Iris pigment epithelial cell (primary cell): ENCODE measurements around the gene C16orf95.
"Not testable (repeated sequence)": the region's sequence is repeated elsewhere in the genome, so short reads cannot be mapped to it uniquely, and the experiment has no call there.

Experiments
- DNase-seq: peaks from one replicate; pipeline ENCODE4 v3.0.0-alpha.2; 2011; ENCODE audit warnings: low read depth

Gene C16orf95, protein sequence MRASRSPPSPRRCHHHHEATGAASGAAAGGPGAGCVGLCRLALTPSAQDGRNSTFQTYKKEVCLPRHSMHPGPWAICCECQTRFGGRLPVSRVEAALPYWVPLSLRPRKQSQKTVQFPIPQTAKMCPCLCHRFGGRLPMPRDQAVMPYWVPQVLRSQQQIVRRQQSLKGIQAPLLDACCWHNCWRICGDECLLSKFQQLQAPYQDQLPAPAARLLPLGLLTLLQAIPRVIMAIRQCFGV

DNA sequence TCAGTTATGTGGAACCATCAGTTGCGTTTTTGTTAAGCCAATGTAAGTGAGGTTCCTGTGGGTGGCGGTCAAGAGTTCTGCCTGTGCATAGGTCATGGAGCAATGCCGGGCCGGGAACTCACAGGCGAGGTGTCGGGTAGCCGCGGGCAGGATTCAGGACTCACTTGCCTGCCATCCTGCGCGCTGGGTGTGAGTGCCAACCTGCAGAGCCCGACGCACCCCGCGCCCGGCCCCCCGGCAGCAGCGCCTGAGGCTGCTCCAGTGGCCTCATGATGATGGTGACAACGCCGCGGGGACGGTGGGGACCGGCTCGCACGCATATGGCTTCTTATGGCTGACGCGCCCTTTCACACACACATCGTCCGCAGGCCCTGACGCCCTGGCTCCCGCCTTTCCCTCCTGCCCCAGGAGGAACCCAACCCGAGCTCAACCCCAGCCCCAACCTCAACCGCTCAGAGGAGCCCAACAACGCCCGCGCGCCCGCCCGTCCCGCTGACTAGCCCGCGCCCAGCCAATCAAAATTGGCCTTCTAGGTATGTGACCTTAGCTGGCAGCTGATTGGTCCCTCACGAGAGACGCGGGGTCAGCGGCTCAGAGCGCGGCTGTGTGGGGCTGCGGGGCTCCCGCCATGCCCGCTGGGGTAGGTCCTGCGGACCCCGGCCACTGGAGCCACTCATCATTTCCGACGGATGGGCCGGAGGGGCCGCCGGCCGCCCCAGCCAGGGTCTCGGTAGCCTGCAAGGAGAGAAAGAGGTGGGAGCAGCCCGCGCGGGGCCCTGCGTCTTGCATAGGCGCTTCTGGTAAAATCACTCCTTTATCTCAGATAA, at the start of gene C16orf95:
Gene C16orf95 (minus strand): TSS at position 470 of the 827 bp plus-strand sequence. CDS start 150 bp downstream, at position 320.
- peak; percentile 92 for DNase-seq

DNA sequence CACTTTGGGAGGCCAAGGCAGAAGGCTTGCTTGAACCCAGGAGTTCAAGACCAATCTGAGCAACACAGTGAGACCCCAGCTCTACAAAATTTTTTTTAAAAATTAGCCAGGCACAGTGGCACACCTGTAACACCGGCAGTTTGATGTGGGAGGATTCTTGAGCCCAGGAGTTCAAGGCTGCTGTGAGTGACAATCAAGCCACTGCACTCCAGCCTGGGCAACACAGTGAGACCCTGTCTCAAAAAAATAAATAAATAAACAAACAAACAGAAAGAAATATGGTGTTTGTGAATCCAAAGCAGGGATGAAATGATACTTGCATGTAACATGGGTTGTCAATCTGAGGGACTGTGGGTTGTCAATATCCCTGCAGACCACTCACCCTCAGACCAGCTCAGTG, 49.7 kb upstream of the C16orf95 start:
- DNase-seq, result no peak

DNA sequence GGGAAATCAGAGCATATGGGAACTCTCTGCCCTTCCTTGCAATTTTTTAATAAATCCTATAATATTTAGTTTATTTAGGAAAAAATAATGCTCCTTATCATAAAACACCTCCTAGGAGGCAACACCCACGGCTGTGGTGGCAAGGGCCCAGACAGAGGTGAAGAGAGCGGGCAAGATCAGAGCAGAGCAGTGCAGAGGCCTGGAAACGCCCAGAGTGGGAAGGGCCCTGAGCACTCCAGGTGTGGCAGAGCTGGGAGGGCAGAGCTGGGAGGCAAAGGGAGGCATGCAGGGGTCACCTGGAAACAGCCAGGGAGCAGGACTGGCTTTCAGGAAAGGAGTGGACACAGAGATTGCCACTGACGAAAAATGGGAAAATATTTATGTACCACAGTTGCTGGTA, 49.1 kb upstream of the C16orf95 start:
- no peak for DNase-seq

DNA sequence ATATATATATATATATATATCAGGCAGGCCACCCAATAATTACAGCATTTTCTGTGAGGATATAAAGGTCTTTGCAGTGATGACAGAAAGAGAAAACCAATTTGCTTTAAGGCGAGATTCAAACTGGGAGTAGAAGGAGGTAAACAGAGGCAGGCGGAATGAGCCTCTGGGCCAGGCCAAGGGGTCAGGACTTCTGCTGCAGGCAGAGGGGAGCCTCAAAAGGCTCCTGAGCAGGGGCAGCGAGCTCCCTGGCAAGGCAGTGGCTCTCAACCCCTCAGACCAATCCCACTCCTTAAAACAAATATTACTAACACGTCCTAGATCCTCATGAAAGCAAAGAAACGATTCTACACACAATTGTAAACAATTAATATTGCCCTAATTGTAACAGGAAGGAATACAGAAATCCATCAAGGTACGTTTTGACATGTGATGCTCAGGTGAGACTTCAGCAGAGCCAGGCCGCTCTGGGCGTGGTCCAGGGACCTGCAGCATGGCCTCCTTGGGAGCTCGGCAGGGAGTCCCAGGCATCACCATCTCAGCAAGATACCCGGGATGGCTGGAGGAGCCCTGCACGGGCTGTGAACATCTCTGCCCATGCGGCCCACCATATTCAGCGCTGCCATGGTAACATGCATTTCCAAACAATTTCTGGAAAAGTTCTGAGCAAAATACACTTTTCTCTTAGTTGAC, 48.0 kb upstream of the C16orf95 start:
- no peak for DNase-seq

DNA sequence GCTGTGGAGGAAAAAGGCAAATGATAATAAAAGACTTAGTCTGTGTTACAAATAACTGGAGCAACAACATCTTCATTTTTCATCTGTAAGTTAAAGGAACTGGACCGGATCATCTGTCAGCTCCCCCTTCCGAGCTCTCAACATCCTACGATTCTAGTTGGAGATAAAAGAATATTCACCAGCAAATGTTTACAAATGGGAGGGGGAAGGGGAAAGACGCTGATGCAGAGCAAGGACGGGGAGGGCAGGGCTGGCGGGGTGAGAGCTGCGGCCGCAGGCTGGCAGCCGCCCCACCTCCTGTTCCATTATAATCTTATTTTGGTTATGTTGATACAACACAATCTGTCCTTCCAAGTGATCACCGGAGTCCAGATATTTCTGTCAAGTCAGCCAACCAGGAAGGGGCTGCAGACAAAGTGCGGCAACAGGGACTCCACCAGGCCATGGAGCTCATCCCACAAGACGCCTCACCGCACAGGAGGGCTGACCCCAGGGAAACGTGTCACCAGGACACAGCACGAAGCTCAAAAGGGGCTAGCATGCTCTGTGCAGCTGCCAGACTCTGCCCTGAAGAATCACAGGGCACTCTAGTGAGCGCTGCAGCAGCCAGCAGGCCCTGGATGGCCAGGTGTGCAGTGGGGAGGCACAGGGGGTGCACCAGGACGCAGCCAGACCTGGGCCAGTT, 46.7 kb upstream of the C16orf95 start:
- DNase-seq, result peak; percentile 55

DNA sequence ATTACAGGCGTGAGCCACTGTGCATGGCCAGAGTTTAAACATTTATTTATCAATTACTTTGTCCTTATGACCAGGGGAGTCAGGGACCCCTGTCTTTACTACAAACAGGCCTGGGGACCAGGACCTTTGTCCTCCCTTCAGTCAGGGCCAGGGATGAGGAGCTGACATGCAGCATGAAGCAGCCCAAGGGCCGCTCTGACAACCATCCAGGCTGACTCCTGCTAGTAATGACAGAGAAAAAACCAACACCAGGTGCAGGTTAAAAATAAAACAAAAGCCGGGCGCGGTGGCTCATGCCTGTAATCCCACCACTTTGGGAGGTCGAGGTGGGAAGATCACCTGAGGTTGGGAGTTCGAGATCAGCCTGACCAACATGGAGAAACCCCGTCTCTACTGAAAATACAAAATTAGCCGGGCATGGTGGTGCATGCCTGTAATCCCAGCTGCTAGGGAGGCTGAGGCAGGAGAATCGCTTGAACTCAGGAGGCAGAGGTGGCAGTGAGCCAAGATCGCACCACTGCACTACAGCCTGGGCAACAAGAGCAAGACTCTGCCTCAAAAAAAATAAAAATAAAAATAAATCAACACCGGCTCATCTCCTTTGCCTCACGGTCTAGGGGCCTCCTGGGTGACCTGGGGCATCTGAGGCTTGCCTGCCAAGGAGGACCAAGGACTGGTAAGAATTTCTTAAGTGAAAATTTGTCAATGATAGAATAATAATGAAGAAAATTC, 45.8 kb upstream of the C16orf95 start:
- DNase-seq, result not testable (repeated sequence)

DNA sequence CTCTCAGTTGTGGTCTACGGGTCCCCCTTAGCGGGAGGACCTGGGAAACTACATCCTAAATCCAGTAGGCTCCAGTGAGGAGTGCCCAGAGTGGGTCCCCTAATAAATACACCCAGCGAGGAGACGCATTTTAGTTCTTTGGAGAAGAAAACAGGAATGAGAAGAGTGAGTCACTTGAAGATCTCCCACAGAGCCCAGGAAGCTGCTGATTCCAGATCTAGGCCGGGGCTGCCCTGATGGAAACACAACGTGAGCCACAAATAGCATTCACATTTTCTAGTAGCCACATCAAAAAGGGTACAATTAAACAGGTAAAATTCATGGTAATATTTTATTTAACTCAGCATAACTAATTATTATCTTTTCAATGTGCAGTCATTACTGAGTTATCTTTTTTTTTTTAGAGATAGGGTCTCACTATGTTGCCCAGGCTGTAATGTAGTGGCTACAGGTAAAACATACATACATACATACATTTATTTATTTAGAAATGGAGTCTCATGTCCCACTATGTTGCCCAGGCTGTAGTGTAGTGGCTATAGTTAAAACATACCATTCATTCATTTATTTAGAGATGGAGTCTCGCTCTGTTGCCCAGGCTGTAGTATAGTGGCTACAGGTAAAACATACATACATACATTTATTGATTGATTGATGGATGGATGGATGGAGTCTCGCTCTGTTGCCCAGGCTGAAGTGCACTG, 44.9 kb upstream of the C16orf95 start:
- DNase-seq, result peak; percentile 65

DNA sequence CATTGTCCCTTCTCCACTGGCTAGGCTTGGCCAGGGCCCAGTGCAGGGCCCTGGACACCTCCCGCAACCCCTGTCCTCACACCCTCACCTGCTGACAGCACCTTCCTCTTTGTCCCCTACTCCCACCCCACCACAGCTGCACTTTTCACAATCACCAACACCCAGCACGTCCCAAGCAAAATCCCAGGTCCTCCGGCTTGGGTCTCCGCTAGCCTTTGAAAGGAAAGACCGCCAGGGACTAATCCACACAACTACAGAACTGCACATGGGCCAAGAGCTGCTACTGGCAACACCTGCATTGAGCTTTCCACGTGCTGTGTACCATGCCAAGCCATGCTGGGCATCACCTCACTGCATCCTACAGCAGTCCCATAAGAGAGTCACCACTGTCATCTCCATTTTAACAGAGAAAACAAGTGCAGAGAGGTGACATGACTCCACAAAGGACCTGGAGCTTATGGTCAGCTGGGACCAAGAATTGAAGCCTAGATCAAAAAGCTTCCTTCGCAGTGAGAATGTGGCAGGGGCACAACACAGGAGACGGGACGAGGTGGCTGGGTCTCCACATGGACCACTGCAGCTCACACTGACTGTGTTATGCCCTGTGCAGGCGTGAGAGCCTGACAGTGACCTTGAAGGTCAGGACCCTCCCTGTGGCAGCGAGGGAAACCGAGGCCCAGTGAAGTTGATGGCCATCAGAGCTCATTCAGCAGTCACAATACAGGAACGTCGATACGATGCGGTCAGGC, 43.8 kb upstream of the C16orf95 start:
- no peak for DNase-seq

DNA sequence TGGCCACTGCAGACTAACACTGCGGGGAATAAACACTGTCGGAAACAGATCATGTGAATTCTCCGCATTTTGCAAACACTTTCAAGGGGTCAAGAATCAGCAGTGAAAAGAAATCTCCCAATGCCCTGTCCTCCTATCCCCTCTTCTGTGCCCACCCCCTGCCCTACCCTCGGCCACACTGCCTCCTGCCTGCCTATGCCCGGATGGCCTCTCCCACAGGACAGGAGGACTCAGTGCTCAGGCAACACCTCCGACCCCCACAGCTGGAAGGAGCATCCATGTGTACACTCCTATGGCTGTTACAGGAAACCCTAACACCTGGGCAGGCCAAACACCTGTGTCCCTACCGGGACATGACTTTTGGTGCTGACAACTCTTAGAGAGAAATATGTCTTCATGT, 41.9 kb upstream of the C16orf95 start:
- DNase-seq, result no peak

DNA sequence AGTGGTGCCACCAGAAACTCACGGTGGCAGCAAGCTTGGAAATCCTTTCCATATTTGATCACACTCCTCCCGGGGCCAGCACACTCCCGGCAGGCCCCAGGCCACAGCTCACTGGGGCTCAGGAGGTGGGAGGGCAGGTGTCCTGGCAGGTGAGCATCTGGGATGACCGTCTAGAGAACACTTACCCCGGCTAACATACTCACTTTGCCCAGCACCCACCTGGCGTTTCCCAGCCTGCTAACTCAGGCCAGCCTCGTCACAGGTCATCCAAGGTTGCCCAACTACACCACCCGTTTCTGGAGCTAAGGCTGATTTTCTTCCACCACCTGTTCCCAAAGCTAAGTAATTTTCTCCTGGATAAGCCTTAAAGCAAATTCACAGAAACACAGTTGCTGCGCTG, 41.5 kb upstream of the C16orf95 start:
- DNase-seq, result no peak

DNA sequence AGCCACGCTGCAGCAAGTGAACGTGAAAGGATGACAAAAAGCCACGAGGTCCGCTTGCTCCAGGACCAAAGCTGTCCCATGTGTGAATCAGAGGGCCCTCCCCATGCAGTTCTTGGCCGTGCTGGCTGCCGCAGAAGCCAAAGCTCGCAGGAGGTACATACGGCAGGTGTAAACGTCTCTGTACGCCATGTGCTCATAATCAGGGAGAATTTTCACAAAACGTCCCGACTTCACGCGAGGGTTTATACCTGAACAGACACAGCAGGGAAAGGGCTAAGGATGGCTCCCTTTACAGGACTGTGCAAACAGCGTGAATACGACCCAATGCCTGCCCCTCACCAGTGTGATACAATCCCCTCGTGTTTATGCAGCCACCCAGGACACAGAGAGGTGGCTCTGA, 41.1 kb upstream of the C16orf95 start:
- no peak for DNase-seq

DNA sequence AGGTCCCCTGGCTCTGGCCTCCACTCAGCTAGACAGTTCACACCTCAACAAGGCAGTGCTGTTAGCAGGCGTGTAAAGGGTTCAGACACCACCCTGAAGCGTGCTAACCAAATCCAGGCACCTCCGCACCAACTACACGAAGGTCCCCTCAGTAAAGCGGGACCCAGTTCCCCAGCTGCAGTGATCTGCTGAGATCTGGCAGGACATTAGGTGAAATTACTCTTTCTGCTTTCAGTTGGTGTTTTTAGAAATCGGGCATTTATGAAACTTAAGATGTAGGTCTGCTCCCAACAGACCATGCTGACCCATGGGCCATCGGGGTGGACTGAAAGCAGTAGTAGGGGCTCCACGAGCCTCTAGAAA, 39.3 kb upstream of the C16orf95 start:
- no peak for DNase-seq

DNA sequence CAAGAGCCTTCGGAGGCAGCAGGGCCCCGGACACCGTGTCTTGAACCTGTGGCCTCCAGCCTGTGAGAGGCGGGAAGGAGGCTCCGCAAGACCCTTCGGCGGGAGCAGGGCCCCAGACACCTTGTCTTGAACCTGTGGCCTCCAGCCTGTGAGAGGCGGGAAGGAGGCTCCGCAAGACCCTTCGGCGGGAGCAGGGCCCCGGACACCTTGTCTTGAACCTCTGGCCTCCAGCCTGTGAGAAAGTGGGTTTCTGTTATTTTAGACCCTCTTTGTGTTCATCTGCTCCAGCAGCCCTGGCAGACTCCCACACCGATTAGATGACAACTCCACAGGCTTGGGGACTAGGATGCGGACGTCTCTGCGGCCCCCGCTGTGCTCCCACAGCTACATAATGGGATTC, 36.4 kb upstream of the C16orf95 start:
- no peak for DNase-seq

DNA sequence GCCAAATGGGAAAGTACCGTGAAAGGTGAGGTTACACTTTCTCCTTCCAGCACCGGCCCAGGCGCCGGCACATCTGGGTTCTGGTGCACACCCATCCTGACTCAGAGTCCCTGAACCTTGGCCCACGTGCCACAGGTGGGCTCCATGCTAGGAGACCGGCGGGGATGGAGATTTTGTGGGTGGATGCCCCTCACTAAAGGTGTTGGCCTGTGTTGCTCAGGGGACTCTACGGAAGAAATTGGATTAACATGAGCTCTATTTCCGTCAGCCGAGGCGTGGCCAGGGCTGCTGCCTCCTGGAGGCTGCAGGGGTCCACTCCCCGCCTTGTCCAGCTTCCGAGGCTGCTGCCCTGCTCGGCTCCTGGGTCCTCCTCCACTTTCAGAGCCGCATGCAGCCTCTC, 35.6 kb upstream of the C16orf95 start:
- DNase-seq, result no peak

DNA sequence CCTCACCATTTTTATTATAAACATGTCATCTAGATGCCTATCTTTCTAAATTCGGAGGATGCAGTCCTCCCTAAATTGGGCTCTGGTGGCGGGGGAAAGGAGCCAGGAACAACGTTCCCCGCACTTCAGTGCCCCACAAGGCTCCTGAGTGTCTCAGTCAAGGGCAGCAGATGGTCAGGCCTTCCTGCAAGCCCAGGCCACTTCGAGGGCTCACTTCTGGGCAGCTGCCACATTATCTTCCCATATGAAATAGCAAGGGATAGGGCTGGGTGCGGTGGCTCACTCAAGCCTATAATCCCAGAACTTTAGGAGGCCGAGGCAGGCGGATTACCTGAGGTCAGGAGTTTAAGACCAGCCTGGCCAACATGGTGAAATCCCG, 34.1 kb upstream of the C16orf95 start:
- no peak for DNase-seq

DNA sequence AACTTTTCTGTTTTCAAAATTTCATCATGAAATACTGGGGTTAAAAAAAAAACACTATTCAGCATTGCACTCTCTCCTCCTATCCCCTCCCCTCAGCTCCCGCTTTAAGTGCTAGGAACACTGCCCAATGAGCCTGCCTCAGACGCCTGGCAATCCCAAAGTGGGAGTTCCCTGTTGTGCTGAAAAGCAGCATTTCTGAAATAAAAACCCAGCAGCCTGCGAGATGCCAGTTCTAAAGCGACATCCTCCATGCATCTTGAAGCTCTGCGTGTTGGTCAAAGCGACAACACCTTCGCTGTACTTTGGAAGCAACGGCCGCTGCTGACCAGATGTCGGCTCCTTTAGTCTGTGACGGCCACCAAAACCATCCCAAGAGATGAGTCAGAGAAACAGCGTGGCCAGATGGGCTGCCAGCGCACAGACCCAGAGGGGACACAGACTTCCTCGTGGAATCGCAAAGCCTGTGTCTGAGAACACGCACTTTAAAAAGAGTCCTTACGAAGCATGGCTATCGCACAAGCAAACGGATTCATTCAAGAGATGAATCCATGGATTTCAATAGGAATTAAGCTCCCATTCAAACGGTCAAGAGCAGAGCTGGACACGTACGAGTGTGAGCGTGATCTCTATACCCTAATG, 33.6 kb upstream of the C16orf95 start:
- DNase-seq, result no peak

DNA sequence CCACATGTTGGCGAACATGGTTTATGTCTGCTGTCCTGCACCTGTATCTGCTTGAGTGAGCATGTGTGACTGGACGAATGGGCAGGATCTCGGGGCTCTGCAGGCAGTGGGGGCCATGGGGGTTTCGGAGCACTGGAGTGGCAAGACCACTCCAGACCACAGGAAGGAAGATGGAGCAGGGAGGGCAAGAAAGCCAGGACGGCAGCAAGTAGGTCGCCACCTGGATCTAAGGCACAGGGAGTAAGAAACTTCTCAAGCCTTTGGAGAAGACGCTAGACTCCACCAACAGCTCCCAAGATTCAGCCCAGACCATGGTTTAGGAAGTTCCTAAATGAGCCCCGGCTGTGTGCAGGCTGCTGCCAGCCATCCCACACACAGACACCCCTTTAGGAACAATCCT, 32.8 kb upstream of the C16orf95 start:
- DNase-seq, result no peak

DNA sequence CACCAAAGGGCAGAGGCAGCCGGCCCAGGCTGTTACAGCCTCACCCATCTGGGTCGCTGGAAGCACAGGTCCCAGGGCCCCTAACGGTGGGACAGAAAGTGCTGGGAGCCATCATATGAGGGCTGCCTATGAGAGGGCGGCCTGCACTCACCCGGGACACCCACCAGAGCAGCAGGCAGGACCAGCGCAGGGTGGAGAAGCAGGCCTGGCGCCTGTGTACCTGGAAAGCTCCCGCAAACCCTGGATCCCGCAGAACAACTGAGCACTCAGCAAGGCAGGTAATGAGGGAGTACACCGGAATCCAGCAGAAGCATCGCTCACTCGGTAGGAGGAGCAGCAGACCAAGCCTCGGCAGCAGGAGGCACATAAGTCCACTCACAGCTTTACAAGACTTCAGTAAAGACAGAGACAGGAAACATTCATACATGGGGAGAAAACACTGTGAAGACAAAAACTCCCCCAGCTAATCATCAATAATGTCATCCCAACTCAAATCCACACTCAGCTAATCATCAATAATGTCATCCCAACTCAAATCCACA, 31.5 kb upstream of the C16orf95 start:
- no peak for DNase-seq

DNA sequence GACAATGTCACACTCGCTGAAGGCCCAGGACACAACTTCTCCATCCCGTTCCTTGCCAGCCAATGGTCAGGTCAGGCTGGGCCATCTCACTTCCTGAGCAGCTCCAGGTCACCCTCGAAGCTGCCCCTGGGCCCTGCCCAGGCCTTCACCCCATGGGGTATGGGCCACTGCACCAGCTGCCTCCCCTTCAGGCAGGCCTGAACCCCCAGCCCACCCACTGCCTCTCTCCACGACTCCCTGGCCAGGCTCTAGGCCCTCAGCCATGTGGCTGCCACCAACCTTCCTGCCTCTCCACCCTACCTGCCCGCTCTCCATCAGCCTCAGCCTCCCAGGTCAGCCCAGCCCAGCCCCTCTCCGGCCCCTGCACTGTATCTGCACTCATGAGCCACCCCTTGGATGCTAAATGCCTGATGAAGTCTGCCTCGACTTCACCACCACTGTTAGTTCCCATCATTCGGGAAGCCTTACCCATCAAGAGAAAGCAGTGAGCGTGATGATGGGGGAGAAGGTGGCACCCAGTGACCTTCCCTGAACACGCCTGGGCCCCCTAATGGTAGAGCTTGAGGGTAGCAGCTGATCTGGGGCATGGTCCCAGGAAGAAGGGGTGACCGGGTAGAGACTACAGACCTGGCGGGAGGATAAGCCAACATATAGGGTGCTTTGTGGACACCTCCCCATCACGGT, 30.9 kb upstream of the C16orf95 start:
- DNase-seq, result no peak
